CD4-positive, alpha-beta T cell treated with Interleukin-12 subunit alpha and Interleukin-12 subunit beta, for 1 hour (primary cell): ENCODE results near the gene RRAGC.
A peak's percentile ranks its signal among the peaks of the same experiment; 100 is the strongest.

Source experiments
- DNase-seq: peaks from one replicate; pipeline ENCODE4 v3.0.0-alpha.2; 2020

RRAGC gene

GRCh38 chr1:38859561-38860453 is at the start of gene RRAGC:
Gene RRAGC, minus strand, starts transcription at chr1:38859772. Its CDS starts 126 bp downstream, at chr1:38859646.
- peak; percentile 97 for DNase-seq

- DNase-seq, result no peak
These were observed 49.2 kb upstream of the RRAGC start for GRCh38 chr1:38908821-38909220.

- DNase-seq, result no peak
These were observed 46.4 kb upstream of the RRAGC start for GRCh38 chr1:38905985-38906384.

GRCh38 chr1:38899560-38899959 is 40.0 kb upstream of the RRAGC start:
- no peak for DNase-seq

- DNase-seq, result no peak
These were observed 39.2 kb upstream of the RRAGC start for GRCh38 chr1:38898653-38899230.

- no peak for DNase-seq
These were observed 36.6 kb upstream of the RRAGC start for GRCh38 chr1:38896169-38896568.

- no peak for DNase-seq
These were observed 33.4 kb upstream of the RRAGC start for GRCh38 chr1:38892976-38893375.

- DNase-seq, result peak; percentile 8
These were observed 32.2 kb upstream of the RRAGC start for GRCh38 chr1:38891753-38892152.

- DNase-seq, result no peak
These were observed 30.0 kb upstream of the RRAGC start for GRCh38 chr1:38889589-38889988.

- DNase-seq, result no peak
These were observed 29.1 kb upstream of the RRAGC start for GRCh38 chr1:38888423-38889333.

- no peak for DNase-seq
These were observed 25.5 kb upstream of the RRAGC start for GRCh38 chr1:38885092-38885491.

GRCh38 chr1:38881487-38881886 is 21.9 kb upstream of the RRAGC start, which contains the start of gene GJA9:
Gene GJA9, minus strand, starts transcription at chr1:38881587. Its CDS starts 5,489 bp downstream, at chr1:38876098.
- no peak for DNase-seq

GRCh38 chr1:38875811-38876210 is 16.2 kb upstream of the RRAGC start:
- DNase-seq, result no peak

- DNase-seq, result peak; percentile 98
These were observed 13.7 kb upstream of the RRAGC start, which contains the start of gene MYCBP for GRCh38 chr1:38873027-38873969. Gene MYCBP, minus strand, starts transcription at chr1:38873348. Its CDS starts 43 bp downstream, at chr1:38873305.

GRCh38 chr1:38872401-38873026 is 12.9 kb upstream of the RRAGC start:
- peak; percentile 33 for DNase-seq

- DNase-seq, result no peak
These were observed 11.4 kb upstream of the RRAGC start for GRCh38 chr1:38870996-38871395.

GRCh38 chr1:38867208-38867607 is 7.6 kb upstream of the RRAGC start:
- no peak for DNase-seq

- no peak for DNase-seq
These were observed 5.6 kb upstream of the RRAGC start for GRCh38 chr1:38865112-38865715.

GRCh38 chr1:38860454-38860795 is 853 bp upstream of the RRAGC start:
- no peak for DNase-seq

- DNase-seq, result peak; percentile 36
These were observed 575 bp downstream of the RRAGC start for GRCh38 chr1:38858833-38859560.
